Left colon (tissue), 2 donors: ENCODE measurements around the gene PAQR5. TPM values are rescaled to one million over a fixed set of nuclear protein-coding genes. Genes with fewer than 3 reads are reported as not detected.

Experiments used
- ATAC-seq: fragments of 200-7000 bp; cut with Tn5 transposase; one replicate; pipeline ENCODE4 v1.9.1; 2020; ENCODE audit warnings: mild to moderate bottlenecking, moderate library complexity
- DNase-seq, 2 donors: peaks; one replicate each; pipeline ENCODE4 v3.0.0-alpha.2; 2020
- intact Hi-C, 2 donors: fragments of 100-400 bp; cut with DNase I in 1 of 2; cut with micrococcal nuclease in 1 of 2; formaldehyde crosslinking; loops; one replicate each; pipeline versions ENCODE4 v1.11.2 to v1.14.0; 2022; cut with DNase I, micrococcal nuclease
- total RNA-seq, 2 donors: library from RNA; stranded (reverse); fragmentation: NEBNext Ultra II Directional; extraction: Animal tissue kit (Norgen Biotek cat#: 25700); gene quantifications; one replicate each; pipeline ENCODE4 v1.2.1, GENCODE V29; 2021
- donor health status: DM: no; HTN: no; CAD: no.
- donor health status: DM: yes; HTN: yes; CAD: no.

The PAQR5 gene
- total RNA-seq, 2 donors from 2014 or later = 62.3 to 63.6 TPM

DNA sequence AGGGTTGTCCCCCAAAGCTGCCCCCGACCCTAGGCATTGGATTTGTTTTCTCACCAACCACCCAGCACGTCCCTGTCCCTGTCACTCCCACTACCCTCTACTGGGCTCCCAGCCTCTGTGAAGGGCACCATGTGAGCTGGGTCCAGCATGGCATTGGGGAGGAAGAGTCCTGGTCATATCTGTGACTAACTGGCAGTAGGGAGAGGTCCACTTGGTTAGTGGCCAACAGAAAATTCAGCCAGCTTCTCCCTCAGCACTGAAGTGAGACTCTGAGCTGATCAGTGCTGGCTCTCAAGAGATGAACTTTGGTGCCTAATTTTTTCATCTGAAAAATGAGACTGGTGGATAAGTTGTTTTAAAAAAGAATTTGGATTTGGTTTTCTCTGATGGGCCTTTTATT, 104.1 kb downstream of the PAQR5 start:
- ATAC-seq (no peak), DNase-seq (no peak)
- intact Hi-C loops = no loop called here

DNA sequence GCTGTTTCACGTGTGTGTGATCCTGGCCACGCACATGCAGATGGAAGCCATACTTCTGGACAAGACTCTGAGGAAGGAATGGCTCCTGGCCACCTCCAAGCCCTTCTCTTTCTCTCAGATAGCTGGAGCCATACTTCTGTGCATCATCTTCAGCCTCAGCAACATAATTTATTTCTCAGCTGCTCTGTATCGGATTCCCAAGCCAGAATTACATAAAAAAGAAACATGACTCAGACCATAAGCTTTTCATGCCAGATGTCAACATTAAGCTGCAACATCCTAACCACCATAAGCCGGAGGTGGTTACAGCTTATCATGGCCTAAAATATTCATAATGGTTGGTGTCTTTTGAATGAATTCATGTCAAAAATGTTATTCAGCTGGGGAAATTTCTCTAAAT, 104.9 kb downstream of the PAQR5 start:
- ATAC-seq (no peak), DNase-seq (no peak)
- intact Hi-C loops = no loop called here

DNA sequence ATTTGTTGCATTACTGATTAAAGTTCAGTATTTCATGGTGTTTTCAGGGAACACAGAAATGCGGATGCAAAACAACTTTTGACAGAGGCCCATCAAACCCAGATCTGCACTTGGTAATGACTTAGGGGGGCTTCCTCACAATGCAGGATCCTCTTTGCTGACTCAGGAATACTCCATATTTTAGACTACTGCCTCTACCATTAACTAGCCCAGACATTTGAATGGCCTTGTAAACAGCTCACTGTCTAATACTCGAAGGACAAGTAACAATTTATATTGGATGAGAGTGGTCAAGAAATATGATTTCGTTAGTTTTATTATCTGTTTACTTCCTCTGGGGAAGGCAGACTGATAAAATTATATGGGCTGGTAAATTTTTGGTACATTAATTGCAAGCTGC, 106.4 kb downstream of the PAQR5 start:
- no peak for DNase-seq

DNA sequence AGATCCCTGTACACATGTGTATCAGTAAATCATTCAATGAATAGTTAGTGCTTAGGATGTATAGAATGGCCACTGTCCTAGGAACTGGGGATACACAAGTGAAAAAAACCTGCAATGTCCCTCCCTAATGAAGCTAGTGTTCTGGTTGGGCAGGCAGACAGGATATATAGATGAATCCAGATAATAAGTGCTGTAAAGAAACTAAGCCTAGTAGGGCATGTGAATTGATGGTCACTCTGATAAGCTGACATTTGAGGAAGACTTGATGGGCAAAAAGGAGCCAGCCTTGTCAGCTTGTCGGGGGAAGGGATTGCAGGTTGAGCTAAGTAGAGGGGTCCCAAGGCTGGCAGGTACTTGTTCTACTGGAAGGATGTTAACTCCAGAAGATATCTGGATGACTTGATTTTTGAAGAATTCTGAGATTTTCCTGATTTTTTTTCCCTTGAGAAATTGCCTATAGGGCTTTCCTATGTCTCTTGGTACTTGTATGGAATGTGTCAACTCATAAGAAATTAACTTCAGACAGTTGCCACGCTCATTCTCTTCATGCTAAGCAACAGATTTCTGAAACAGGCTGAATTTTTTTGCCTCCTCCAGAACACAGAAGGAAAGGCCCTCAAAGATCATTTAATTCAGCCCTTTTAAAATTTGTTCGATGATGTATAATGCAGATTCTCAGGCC, 109.1 kb downstream of the PAQR5 start:
- intact Hi-C loops = no loop called here
- no peak for DNase-seq
- ATAC-seq = no peak

More for the DNA sequence above, 106.4 kb downstream of the PAQR5 start:
- intact Hi-C loops = no loop called here
- ATAC-seq = no peak

DNA sequence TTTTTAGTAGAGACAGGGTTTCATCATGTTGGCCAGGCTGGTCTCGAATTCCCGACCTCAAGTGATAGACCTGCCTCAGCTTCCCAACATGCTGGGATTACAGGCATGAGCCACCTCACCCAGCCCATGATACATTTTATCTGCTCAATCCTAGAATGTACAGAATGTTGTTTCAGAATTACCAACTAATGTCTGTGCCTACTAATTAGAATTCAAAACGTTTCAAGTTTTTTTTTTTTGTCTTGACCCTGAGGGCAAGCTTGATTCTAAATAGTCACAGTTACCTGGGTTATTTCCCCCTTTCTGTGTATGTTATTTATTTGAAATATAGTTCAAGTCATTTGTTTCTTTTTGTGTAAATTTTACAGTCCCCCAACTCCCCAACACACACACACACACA, 110.1 kb downstream of the PAQR5 start:
- DNase-seq = no peak
- intact Hi-C loops = no loop called here
- no peak for ATAC-seq

DNA sequence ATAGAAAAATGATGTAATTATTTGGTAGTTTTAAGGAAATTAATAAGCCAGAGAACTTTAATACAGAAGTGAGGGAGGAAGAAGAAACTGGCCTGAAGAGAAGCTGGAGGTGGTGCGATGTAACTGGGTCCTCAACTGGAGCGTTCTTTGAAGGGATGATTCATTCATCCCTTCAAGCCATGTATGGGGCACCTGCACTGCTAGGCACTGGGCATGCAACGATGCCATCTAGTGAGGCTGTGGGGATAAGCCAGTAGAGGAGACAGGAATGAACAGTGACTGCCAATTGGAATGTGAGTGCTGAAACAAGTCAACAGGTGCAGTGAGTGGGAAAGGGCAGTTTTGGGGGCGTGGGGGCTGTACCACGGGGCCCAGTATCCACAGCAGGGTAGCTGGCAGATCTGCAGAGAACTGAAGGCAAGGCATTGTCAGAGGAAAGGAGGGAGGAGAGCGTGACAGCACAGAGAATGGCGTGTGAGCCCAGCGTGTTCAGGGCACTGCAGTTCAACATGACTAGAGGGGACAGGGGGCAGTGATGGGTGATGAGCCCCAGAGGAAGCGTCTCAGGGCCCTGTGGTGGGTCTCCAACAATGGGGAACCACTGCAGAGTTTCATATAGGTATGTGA, 111.6 kb downstream of the PAQR5 start:
- intact Hi-C loops = no loop called here
- DNase-seq (no peak), ATAC-seq (no peak)

DNA sequence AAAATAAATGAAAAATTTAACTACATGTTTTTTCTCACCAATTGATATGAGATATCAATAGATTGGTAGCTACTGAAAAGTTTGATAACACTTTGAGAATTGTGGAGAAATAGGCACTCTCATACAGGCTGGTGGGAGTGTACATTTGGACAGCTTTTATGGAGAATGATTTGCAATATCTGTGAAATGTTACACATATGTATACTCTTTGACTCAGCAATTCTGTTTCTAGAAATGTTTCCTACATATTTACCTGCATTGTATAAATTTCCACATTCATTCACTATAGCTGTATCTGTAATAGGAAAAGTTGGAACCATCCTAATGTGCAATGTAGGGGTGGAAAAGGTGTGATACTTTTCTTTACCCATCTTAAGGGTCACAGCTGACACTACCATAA, 113.6 kb downstream of the PAQR5 start:
- intact Hi-C loops = no loop called here
- ATAC-seq (no peak), DNase-seq (no peak)

DNA sequence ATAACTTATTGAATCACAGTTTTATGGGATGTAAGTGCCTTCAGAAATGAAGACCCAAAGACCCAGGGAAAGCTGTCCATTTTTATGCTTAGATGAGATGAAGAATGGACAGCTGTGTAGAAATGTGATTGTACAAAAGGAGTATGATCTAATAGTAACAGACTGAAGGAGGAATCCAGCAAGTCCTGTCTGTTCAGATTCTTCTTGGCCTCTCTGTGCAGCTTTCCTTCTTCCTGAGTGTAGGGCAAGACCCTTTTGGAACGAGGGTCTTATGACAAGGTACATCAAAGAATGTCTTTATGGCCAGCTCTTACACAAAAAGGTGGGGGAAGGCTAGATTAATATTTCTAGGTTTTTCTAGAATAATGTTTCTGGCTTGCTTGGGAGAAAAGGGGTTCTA, 114.0 kb downstream of the PAQR5 start:
- intact Hi-C loops = no loop called here
- ATAC-seq (no peak), DNase-seq (no peak)

DNA sequence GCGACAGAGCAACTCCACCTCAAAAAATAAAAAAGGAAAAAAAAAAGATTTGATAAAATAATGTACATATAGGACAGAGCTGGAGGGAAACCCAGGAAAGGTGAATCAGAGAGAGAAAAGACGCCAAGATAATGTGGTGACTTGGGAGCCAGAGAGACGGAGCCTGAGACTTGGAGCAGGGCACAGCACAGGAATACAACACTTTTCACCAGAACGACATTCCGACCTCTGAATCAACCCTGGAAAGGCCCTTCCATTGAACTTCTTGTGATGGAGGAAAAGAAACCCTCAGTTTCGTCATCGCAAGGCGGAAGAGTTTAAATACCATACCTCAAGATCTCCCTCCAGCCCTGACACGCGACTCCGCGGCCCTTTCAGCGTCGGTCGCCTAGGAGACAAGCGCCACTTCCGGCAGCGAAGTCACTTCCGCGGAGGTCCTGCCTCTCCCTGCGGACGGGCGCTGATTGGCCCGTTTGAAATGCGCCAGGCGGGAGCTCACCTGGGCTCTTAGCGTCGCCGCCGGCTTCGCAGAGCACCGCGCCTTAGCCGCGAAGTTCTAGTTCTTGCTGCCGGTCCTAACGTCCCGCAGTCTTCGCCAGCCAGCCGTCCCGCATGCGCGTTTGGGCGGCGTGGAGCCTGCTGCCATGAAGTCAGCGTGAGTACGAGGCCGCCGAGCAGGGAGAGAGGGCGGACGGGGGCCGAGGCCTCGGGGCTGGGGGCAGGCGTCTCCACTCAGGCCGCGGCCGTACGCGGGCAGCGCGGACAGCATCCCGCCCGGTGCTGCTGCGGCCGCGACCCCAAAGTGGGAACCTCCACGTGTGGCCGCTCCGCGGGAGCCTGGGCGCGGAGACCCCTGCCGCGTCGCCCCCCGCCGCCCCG, 115.3 kb downstream of the PAQR5 start, which contains the start of gene KIF23:
Gene KIF23 (plus strand): TSS at position 528 of the 879 bp plus-strand sequence. CDS start 117 bp downstream, at position 645.
- DNase-seq = peak; percentile 91 to 95
- peak; percentile 98 for ATAC-seq
- intact Hi-C loops = no loop called here

DNA sequence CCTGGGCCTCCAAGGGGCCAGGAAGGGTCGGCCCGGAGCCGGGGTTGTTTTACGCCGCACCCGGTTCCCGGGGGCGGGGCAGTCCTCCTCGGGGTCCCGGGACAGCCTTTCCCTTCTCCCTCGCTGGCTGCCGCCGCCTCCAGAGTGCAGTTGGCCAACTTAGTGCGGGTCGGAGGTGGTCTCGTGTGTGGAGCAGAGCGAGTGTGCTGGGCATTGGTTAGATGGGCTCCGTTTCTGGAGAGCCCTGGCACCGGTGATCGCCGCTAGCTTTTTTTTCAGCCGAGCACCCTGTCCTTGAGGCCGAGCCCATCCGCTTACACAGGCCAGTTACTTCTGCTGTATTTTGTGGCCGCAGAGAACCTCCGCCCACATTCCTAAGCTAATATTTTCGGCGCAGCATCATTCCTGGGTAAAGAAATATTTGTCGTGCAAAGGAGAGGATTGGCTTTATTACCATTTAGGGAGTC, 116.0 kb downstream of the PAQR5 start:
- DNase-seq = peak in 1 of 2 donors; percentile 26
- ATAC-seq = peak; percentile 31

DNA sequence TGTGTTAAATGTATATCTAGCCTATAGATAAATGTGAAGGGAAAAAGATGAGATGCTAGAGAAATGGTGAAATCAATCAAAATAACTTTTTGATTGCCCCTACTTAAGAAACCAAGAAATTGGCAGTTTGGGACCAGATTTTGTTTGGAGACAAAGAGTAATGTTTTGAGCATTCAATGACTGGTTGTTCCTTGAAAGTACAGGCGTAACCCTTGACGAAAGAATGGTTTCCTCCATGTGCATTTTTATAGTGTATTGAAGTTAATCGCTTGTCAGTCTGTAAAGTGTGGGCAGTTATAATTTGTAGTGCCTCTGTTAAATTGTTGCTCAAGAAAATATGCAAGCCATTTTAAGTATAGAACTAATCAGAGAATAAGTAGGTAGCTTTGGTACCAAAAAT, 116.7 kb downstream of the PAQR5 start:
- DNase-seq (no peak), ATAC-seq (no peak)
- intact Hi-C loops = no loop called here

More for the DNA sequence above, 116.0 kb downstream of the PAQR5 start:
- intact Hi-C loops = no loop called here

DNA sequence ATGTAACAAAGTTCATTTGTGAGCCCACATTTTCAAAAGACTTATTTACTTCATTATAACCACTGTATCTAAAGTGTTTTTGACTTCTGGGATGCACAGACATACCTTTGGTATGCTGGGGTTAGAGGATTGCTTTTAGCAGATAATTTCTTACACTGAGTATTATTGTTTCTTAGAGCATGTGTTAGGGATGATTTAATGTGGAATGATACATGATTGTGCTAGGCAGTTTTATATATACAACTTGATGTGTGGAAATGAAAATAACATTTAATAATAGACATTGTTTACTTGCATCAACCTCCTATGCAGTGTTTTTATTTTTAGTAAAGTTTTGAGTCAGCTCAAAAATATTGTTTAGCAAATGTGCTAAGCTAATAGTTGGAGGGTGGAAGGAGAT, 118.9 kb downstream of the PAQR5 start:
- DNase-seq (no peak), ATAC-seq (no peak)
- intact Hi-C loops = no loop called here

DNA sequence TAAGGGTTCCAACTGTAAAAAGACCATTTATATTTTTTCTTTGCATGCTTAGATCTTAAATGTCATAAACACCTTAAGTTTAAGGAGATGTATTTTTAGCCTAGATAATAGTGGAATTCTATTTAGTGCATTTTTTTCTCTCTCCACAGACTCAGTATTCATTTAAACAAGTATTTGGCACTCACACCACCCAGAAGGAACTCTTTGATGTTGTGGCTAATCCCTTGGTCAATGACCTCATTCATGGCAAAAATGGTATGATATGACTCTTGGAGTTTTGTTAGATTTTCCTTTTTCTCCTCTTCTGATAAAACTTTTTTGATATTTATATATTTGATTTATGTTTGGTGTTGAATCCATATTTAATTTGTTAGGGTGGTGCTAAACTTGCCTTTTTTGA, 122.8 kb downstream of the PAQR5 start:
- DNase-seq (no peak), ATAC-seq (no peak)
- intact Hi-C loops = no loop called here

DNA sequence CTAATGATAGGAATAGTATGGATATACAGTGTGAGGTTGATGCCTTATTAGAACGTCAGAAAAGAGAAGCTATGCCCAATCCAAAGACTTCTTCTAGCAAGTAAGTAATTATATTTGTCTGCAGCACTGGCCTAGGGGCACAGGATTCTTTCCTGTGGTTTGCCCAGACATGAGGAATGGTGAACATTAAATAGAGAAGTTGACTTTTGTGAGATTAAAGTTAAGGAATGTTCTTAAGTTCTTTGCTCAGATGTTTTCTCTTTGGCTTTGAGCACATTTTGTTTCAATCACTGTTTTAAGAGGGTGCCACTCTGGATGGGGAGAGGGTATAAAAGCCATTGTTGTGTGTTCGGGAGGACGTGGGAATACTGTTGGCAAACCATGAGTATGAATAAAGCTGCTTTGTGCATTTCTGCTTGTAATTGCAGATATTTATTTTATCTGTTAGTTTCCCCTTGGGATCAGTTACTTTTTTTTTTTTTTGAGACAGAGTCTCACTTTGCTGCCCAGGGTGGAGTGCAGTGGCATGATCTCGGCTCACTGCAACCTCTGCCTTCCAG, 123.7 kb downstream of the PAQR5 start:
- DNase-seq (no peak), ATAC-seq (no peak)
- intact Hi-C loops = no loop called here

DNA sequence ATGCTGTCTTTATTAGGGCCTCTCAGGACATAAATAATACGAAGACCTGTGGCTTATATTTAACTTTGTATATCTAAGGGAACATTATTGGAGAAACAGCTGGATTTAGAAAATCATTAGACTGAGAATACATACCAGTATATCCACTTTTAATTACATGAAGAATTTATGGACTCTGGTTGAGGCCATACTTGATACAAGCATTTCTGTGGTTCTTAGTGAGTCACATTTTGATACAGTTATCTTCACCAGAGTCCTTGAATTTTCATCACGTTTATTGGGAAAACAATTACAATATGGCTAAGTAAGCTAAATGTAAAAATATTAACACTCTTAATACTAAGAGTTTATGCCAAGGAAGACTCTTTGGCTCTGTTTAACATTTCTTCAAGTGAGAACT, 125.3 kb downstream of the PAQR5 start:
- no peak for ATAC-seq
- no peak for DNase-seq
- intact Hi-C loops = no loop called here

DNA sequence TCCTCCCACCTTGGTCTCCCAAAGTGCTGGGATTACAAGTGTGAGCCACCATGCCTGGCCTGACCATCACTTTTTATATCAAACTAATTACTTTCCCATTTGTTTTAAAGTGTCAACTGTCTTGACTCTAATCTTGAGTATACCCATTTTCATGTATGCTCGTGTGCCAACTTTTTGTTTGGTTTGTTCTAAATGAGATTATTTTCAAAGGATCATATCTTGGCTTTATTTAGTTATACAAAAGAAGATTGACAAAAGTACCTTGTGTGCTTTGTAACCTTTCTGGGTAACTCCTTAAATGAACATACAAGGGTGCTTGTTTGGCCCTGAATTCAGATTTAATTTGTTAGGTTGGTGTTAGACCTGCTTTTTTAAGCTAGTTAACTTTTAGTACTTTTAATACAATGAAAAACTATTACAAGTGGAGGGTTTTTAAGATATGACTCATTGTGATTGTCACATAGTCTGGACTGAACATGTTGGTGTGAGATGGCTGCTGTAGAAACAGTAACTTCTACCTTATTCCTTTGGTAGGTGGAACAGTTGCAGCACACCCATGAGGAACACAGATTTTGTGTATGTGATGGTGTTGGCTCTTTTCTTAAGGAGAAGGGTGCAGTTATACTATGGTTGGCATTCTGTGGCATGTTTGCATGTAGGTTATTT, 126.2 kb downstream of the PAQR5 start:
- ATAC-seq = no peak

DNA sequence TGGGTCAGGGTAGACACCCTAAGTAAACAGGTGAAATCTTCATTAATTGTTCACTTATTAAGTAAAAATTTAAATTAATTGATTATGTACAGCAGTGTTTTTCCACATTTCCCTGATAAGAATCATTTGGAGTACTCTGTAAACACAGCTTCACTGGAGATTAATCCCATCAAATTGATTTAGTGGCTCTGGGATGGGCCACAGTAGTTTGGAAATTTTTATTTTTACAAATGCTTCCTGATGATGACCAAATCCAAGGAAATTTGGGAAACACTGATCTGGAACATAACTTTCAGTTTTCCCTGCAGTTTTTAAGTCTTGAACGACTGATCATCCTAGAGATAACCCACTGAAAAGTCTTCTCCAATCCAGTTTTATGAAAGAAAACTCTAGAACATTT, 135.1 kb downstream of the PAQR5 start:
- ATAC-seq (no peak), DNase-seq (no peak)
- intact Hi-C loops = no loop called here

More for the DNA sequence above, 126.2 kb downstream of the PAQR5 start:
- DNase-seq = no peak
- intact Hi-C loops = no loop called here

DNA sequence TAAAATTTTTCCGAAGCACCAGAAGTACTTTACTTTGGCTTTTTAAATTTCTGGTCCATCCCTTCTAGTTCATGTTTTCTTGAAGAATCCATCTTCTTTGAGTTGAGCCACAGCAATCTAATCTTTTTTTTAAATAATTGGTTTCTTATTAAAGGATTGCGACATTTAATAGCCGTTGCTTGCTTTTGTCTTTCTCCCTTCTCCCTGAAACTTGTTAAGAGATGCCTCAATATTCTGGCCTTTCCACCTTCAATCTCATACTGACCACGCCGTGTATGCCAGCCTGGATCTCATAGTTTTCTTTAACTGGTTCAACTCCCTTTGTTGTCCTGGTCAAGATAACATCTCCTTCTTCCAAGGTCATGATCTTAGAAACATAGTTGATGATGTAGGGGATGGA, 135.5 kb downstream of the PAQR5 start:
- ATAC-seq (no peak), DNase-seq (no peak)
- intact Hi-C loops = no loop called here

DNA sequence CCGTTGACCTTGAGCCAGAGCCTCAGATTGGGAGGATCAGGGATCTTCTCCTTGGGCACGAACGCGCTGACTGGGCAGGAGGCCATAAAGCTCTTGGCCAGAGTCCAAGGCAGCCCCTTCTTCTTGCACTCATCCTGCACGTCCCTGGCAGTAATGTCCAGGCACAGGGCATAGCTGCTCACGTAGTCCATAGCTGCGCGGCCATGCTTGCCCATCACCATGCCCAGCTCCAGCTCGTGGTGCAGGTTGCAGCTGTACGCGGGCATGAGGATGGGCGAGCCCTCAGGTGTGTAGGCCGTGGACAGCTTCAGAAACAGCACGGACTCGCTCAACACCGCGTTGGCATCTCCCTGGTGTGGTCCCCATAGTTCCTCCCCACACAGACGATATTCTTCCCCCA, 136.0 kb downstream of the PAQR5 start:
- intact Hi-C loops = no loop called here
- no peak for DNase-seq
- no peak for ATAC-seq
